Upper lobe of right lung (tissue), 1 donor: Measurements from ENCODE around the gene ATP10D. TPM values are rescaled to one million over a fixed set of nuclear protein-coding genes. Genes with fewer than 3 reads are reported as not detected.

ENCODE experiments used
- ATAC-seq: fragments of 200-7000 bp; cut with Tn5 transposase; one replicate; pipeline ENCODE4 v1.9.1; 2020; ENCODE audit warnings: mild to moderate bottlenecking, moderate library complexity
- DNase-seq: peaks from one replicate; pipeline ENCODE4 v3.0.0-alpha.2; 2020
- H3K27ac ChIP-seq: fragments of 200-600 bp; one replicate; pipeline ENCODE4 v1.8.0; 2022
- H3K27me3 ChIP-seq: fragments of 200-600 bp; one replicate; pipeline ENCODE4 v1.8.0; 2022; ENCODE audit warnings: mild to moderate bottlenecking
- H3K36me3 ChIP-seq: fragments of 200-600 bp; one replicate; pipeline ENCODE4 v1.8.0; 2022
- H3K4me1 ChIP-seq: fragments of 200-600 bp; one replicate; pipeline ENCODE4 v1.8.0; 2022
- H3K4me3 ChIP-seq: fragments of 200-600 bp; one replicate; pipeline ENCODE4 v1.8.0; 2022; ENCODE audit warnings: mild to moderate bottlenecking
- H3K9me3 ChIP-seq: fragments of 200-600 bp; one replicate; pipeline ENCODE4 v1.8.0; 2022
- CTCF ChIP-seq: fragments of 200-600 bp; IDR thresholded peaks from one replicate; pipeline ENCODE4 v1.8.0; 2022; ENCODE audit warnings: antibody characterized with exemption
- intact Hi-C: fragments of 100-400 bp; cut with DNase I; formaldehyde crosslinking; loops from one replicate; pipeline ENCODE4 v1.11.0; 2022
- total RNA-seq: library from RNA; stranded (reverse); fragmentation: NEBNext Ultra II Directional; extraction: Animal tissue kit (Norgen Biotek cat#: 25700); gene quantifications from one replicate; pipeline ENCODE4 v1.2.1, GENCODE V29; 2021
- donor health status: DM: no; HTN: yes; CAD: no; lungs with severe emphysema.

The ATP10D gene
- total RNA-seq, 1 donor from 2014 or later, result 35.8 TPM

- H3K4me3 ChIP-seq, result no peak overlapping the region
- H3K9me3 ChIP-seq, result no peaks in the 10 kb centered on the region
- no peaks in the 10 kb centered on the region for H3K27me3 ChIP-seq
- intact Hi-C loops, result no loop called here
- no peak overlapping the region for H3K27ac ChIP-seq
- no peaks in the 10 kb centered on the region for H3K36me3 ChIP-seq
- no peak for TF ChIP-seq CTCF
- no peaks in the 10 kb centered on the region for H3K4me1 ChIP-seq
- DNase-seq, result no peak
- no peak for ATAC-seq
Observed at GRCh38 chr4:47641755-47642154, 156.7 kb downstream of the ATP10D start.

GRCh38 chr4:47642191-47642830, 157.2 kb downstream of the ATP10D start:
- Histone ChIP-seq H3K27ac (no peak overlapping the region), H3K36me3 (no peaks in the 10 kb centered on the region), H3K4me1 (no peaks in the 10 kb centered on the region), H3K9me3 (no peaks in the 10 kb centered on the region), H3K4me3 (no peak overlapping the region), H3K27me3 (no peaks in the 10 kb centered on the region)
- intact Hi-C loops, result no loop called here
- no peak for TF ChIP-seq CTCF
- DNase-seq (no peak), ATAC-seq (no peak)

Other genes starting within 250 kb of the ATP10D start
- gene COMMD8, start 21.6 kb upstream of the ATP10D start, total RNA-seq, result 14.2 TPM